K562 treated with DMSO at 1 percent for 24 hours (cell line): ENCODE data around the gene TMEM215. TPM values are rescaled to one million over a fixed set of nuclear protein-coding genes. Genes with fewer than 3 reads are reported as not detected.

Source experiments
- total RNA-seq: library from RNA; unstranded; fragments of 300-600 nt; gene quantifications from 2 replicates; pipeline ENCODE4 v1.2.3, GENCODE V29; 2022; ENCODE audit warnings: low read depth; ENCODE audit not compliant: insufficient read depth

TMEM215 gene, protein sequence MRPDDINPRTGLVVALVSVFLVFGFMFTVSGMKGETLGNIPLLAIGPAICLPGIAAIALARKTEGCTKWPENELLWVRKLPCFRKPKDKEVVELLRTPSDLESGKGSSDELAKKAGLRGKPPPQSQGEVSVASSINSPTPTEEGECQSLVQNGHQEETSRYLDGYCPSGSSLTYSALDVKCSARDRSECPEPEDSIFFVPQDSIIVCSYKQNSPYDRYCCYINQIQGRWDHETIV
- total RNA-seq: not detected in 2 replicates

DNA sequence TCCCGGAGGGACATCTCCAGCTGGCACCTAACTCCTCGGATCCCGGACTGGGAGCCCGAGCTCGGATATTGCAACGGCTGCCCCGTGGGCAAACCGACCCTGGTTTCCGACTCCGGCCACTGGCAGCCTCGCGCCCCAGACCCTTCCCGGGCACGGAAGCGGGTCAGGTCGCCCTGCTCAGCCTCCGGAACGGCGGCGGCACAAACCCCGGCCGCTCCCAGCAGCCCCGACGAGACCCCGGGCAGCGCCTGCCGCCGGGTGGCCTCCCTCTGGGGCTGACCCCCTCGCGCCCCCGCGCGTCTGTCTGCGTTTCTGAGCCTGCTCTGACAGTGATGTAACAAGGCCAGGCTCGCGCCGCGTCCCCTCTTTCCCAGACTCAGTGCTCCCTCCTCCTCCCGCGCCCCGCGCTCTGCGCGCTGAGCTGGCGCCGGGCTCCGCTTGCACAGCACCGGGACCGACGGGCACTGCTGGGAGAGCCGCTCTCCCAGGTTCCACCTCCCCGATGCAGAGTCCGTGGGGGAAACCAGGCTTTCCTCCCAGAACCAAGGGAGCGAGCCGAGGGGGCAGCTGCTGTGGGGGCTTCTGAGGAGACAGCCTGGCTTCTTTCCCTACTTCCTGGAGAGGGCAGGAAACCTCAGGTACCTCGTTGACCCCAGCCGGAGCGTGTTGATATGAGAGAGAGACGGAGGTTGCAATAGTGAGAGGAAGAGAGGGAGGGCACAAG lies at the start of gene TMEM215:
TSS of gene TMEM215 (plus strand) at position 373 of the 724 bp plus-strand sequence. CDS start 644 bp downstream, outside the sequence.

Other genes with a start within 250 kb of the TMEM215 start
- 4.2 and 5.9 TPM in 2 replicates for gene SMIM27, start 231.2 kb upstream of the TMEM215 start, total RNA-seq
- gene TOPORS, start 231.0 kb upstream of the TMEM215 start, total RNA-seq: 6.1 and 6.8 TPM in 2 replicates
- gene NDUFB6, start 210.4 kb upstream of the TMEM215 start, total RNA-seq: 19.6 and 29.6 TPM in 2 replicates
- gene TAF1L, start 147.9 kb upstream of the TMEM215 start, total RNA-seq: 0.12 and 0.21 TPM in 2 replicates
- 28.2 and 33.2 TPM in 2 replicates for gene APTX, start 218.1 kb downstream of the TMEM215 start, total RNA-seq
- 114 and 146 TPM in 2 replicates for gene DNAJA1, start 241.7 kb downstream of the TMEM215 start, total RNA-seq